SU-DHL-6 (cell line): ENCODE measurements around the gene EVI5L.

ENCODE experiments used
- EZH2phosphoT487 ChIP-seq: fragments of 200-600 bp; sonication (generic), shearing (Covaris generic); conservative IDR thresholded peaks from 2 replicates; pipeline ENCODE4 v1.6.1; 2018; ENCODE audit warnings: mild to moderate bottlenecking, antibody characterized with exemption, low read length, moderate library complexity, mixed read lengths
- TF ChIP-seq, protein P1 (sequence below): fragments of 200-600 bp; sonication (generic); IDR thresholded peaks from one replicate; pipeline ENCODE4 v1.5.1; 2017; ENCODE audit warnings: antibody characterized with exemption, mild to moderate bottlenecking, low read length, moderate library complexity; ENCODE audit not compliant: insufficient read depth, poor library complexity, severe bottlenecking

GRCh38 chr19:7897292-7897691 is 67.3 kb downstream of the EVI5L start:
- TF ChIP-seq, protein P1, sequence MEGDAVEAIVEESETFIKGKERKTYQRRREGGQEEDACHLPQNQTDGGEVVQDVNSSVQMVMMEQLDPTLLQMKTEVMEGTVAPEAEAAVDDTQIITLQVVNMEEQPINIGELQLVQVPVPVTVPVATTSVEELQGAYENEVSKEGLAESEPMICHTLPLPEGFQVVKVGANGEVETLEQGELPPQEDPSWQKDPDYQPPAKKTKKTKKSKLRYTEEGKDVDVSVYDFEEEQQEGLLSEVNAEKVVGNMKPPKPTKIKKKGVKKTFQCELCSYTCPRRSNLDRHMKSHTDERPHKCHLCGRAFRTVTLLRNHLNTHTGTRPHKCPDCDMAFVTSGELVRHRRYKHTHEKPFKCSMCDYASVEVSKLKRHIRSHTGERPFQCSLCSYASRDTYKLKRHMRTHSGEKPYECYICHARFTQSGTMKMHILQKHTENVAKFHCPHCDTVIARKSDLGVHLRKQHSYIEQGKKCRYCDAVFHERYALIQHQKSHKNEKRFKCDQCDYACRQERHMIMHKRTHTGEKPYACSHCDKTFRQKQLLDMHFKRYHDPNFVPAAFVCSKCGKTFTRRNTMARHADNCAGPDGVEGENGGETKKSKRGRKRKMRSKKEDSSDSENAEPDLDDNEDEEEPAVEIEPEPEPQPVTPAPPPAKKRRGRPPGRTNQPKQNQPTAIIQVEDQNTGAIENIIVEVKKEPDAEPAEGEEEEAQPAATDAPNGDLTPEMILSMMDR: no peak
- TF ChIP-seq EZH2phosphoT487: no peak
